NK-92 treated with Interleukin-12 subunit alpha and Interleukin-12 subunit beta, amount 100 ng/mL, for 24 hours (cell line): ENCODE measurements around the gene EPHA3.

Experiments used
- DNase-seq: peaks from one replicate; lab custom pipeline; 2025; lab: John Stamatoyannopoulos, UW

EPHA3 gene

DNA sequence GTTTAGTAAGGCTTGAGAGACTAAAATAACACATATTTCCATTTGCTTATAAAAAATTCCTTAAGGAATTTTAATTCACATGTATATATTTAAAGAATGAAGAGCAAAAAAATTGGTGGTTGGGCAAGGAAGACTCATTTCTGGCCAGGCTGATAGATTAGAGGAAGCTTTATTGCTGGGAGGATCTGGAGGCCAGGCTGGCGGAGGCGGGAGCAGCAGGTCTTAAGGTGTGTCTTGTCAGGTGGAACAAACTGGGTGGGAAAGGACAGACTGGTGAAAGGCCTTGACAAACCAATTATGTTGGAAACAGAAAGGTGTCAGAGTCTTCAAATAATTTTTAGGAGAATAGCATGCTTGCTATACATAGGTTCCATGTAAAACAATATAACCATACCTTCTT lies 124.7 kb downstream of the EPHA3 start:
- DNase-seq = no peak

- DNase-seq = no peak
Measured at GRCh38 chr3:89234620-89235019, 127.2 kb downstream of the EPHA3 start.

GRCh38 chr3:89238846-89239245 lies 131.4 kb downstream of the EPHA3 start:
- DNase-seq = no peak

DNA sequence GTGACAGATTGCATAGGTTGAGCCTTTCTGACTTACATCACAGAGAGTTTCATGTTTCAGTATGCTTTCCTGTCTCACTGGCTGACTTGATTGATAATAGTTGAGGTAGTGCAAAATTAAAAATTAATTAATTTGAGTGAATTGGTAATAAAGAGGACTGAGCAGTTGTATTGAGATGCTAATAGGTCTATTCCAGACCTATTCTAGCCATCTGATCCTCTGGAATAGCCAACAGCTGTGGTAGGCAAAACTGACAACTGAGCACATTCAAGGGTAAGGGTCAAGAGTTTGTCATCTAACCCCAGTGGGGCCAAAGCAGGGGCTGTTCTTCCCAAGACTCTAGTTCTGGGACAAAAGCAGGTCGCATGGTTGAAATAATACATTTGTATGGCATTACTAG lies 132.4 kb downstream of the EPHA3 start:
- no peak for DNase-seq

DNA sequence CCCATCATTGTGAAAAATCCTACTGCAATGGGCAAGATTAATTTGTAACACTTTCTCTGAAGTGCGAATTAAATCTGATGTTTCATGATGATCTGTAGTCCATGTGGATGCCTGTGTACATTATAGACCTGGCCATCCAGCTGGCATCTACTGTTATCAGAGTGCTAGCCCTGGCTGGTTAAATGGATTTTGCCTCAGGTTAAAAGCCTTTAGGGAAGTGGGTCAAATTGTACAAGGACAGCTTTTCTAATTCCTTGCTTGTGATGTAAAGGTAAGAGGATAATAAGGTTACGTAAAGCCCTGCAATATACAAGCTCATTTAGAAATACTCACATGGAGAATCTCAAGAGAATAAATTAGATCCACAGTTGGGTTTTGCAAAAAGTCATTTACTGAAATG lies 138.2 kb downstream of the EPHA3 start:
- no peak for DNase-seq

GRCh38 chr3:89246326-89246725 lies 138.9 kb downstream of the EPHA3 start:
- no peak for DNase-seq

DNA sequence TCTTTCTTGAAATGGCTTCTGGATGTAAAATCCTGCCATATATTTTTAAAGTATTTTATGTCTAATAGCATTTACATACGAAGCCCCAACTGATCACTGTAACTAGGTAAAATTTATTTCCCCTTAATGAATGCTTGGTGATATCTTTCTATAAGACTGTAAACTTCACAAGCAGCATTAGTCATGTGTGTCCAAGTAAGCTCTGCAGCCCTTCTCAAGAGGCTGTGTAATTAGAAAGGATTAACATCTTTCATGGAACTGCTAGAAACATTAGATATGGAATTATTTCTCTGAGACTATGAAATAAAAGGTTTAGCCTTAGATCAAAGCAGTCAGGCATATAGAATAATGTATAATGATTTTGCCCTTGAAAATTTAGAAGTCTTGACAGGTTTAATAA lies 143.3 kb downstream of the EPHA3 start:
- no peak for DNase-seq

GRCh38 chr3:89252016-89252415 lies 144.6 kb downstream of the EPHA3 start:
- DNase-seq = no peak

GRCh38 chr3:89252860-89253259 lies 145.4 kb downstream of the EPHA3 start:
- no peak for DNase-seq

- DNase-seq = no peak
Measured at GRCh38 chr3:89256395-89256794, 149.0 kb downstream of the EPHA3 start.

GRCh38 chr3:89256882-89257281 lies 149.5 kb downstream of the EPHA3 start:
- DNase-seq = no peak

GRCh38 chr3:89260721-89261120 lies 153.3 kb downstream of the EPHA3 start:
- no peak for DNase-seq

GRCh38 chr3:89261673-89262072 lies 154.3 kb downstream of the EPHA3 start:
- DNase-seq = no peak

DNA sequence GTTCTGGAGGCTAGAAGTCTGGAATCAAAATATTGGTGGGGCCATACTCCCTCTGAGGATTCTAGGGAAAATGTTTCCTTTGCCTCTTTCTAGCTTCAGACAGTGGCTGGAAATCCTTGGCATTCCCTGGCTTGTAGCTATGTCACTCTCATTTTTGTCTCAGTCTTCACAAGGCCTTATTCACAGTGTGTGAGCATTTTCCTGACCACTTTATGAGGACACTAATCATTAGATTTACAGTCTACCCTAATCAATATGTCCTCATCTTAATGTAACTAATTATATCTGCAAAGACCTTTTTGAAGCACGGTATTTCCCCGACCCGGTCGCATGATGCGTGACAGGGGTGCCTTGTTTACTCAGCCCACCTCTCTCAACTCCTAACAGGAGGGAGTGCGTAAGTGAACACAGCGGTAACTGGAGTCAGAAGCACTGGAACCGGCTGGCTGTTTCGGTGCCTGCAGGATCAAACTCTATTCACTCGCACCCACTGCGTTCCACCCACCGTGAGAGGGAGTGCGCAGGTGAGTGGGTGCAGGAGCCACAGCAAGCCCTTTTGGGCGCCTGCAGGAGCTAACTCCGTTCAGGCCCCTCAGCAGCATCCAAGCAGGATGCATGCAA lies 155.0 kb downstream of the EPHA3 start:
- no peak for DNase-seq

DNA sequence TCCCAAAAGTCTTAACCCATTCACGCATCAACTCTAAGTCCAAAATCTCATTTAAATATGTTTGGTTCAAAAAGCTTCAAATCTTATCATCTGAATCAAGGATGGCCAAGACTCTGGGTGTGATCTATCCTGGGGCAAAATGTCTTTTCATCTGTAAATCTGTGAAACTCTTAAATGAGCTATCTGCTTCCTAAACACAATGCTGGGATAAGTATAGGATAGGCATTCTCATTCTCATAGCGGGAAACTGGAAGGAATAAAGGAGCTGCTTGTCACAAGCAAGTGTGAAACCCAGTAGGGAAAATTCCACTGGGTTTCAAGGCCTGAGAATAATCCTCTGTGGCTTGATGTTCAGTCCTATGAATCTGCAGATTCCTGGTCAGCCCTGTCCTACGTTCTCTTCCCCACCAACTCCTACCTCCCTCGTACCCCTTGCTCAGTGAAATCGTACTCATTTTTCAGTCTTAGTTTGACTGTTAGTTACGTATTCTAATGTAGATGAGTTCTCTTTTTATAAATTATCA lies 156.7 kb downstream of the EPHA3 start:
- DNase-seq = no peak

DNA sequence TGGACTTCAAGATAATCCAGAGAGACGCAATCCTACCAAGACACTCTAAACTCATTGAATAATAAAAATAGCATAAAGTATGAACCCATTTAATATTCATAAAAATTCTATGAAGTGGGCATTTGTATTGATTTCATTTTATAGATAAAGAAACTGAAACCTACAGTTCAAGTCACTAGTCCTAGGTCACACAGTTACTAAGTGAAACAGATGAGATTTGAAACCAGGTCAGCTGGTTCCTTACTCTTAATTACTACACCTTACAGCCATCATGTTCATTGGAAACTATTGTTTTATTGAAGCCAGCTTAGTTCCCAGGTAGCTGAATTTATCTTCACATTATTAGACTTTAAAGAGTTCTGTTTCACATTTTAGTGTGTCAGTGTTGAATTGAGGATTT lies 158.7 kb downstream of the EPHA3 start:
- DNase-seq = no peak

GRCh38 chr3:89268059-89268458 lies 160.6 kb downstream of the EPHA3 start:
- no peak for DNase-seq

DNA sequence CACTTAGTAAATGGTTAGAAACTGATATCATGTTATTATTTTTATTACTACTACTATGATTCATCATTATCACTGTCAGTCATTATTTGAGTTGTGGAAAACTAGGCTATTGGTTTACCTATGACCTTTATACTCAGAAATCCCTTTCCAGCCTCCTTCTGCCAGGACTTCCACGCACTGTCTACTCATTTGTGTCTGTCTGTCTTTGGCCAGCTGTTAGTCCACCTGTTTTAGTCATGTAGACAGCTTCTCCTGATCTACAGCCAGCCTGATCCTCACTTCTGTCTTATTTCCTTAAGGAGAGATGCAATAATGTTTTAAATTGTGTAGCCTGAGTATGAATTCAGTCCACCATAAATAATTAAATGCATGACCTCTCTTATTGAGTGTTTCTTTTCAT lies 162.8 kb downstream of the EPHA3 start:
- DNase-seq = no peak

DNA sequence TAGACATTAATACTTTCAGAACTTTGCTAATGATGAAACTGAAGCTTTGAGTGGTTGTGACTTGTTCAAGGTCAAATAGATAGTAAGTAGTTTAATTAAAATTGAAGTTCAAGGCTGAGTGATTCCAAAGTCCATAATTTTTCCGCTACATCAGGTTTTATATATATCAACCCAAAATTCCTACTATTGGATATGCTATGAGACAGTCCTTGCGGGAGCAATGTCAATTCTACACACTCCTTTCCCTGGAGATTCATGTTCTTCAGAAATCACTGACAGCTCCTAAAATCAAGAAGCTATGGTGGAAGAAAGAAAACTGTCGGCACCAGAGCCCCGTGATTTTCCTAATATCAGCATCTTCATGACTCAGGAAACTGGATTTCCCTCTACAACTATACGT lies 167.6 kb downstream of the EPHA3 start:
- DNase-seq = no peak

- no peak for DNase-seq
Measured at GRCh38 chr3:89276116-89276515, 168.7 kb downstream of the EPHA3 start.

DNA sequence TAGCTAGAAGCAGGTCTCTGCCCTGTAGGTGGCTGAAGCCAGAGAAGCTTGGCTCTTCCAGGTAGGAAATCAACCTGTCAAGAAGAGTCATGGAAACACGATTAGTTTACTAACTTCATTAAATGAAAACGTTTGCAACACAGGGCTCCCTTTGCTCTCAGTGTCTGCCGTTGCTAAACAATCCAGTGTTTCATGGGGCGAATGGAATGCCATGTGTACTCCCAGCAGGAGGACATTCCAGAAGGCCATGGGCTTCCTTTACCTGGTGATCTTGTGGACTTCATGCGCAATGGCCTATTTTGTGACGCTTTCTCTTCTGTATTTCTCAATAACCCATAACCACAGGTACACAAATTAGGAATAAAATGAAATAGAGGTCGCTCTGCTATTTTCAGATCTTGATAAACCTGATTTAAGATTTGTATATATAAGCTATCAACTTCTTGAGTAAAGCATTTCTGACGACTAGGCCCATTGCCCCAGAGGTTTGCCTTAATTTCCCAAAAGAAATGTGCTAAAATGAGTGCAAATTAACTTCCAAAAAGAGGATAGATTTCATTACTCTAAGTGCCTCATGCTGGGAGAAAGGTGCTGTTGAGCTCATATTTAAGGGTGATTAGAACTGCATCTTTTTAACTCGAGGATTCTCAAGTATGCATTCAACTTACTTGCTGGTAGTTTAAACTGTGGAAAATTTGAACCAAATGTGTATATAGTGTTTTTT lies 171.0 kb downstream of the EPHA3 start:
- no peak for DNase-seq

DNA sequence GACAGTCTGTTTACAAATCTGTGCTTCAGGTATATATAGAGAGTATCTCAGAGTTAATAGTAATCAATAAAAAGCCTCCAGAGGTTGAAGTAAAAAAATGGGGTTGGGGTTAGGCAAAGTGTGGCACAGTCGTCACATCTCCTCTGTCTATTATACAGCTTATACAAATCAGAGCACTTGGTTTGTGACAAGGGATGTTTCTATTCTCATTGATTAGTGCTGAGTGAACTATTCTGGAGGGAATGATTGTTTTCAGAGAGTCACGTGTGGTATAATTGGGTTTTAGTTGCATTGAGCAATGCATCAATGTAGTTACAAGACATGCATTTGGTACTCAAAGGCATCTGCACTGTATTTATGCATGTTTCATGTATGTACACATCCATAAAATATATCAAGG lies 172.9 kb downstream of the EPHA3 start:
- DNase-seq = no peak

GRCh38 chr3:89280822-89281365 lies 173.5 kb downstream of the EPHA3 start:
- DNase-seq = no peak
